A673 (cell line): ENCODE measurements around the gene SLC36A1.

Experiments
- EZH2 ChIP-seq: fragments of 200-600 bp; sonication (generic); IDR thresholded peaks from 2 replicates; pipeline ENCODE4 v1.6.1; 2017; ENCODE audit warnings: borderline replicate concordance, low read depth, mild to moderate bottlenecking, mixed read lengths, antibody characterized with exemption, low read length; ENCODE audit not compliant: poor library complexity, severe bottlenecking
- TF ChIP-seq, protein P1 (sequence below): fragments of 300-800, 200-600 bp; sonication (generic); conservative IDR thresholded peaks from 2 replicates; pipeline ENCODE4 v1.5.1; 2017; ENCODE audit warnings: low read depth, mild to moderate bottlenecking, antibody characterized with exemption, low read length, moderate library complexity, mixed read lengths

DNA sequence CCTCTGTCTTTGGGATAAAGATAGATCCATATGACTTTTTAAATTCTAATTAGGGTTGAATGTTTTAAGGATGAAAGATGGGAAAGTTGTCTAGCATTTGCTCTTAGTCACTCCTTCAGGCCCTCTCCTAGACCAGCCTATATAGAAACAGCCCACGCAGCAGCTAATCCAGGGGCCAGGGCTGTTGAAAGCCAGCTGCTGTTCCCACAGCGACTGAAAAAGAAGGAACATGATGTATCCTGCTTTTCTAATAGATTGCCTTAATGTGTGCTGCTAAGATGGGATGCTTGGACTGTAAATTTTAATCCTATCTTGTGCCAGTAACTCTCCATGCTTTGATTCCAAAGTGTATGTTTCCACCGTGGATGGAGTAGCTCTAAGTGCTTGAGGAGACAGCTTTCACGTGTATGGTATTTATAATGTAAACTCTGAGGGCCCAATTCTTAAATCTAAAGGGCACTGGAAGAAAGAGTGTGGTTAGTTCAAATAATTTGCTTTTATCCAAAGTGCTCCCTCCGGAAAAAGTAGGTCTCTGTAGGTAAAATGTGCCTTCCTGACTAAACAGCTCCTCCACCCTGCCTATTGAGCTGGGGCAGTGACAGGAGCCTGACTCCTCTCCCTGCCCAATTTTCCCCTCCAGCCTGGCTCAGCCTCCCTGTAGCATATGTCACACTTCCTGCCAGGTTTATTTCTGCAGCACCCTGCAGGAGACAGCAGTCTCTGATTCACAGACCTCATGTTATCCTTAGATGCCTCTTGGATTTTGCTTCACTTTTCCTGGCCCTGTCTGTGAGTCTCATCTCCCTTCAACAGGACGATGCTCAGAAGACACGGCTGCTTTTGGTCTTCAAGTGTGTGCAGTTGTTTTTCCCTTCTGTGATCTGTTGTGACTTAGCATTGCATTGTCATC, 33.2 kb downstream of the SLC36A1 start:
- TF ChIP-seq, protein P1, sequence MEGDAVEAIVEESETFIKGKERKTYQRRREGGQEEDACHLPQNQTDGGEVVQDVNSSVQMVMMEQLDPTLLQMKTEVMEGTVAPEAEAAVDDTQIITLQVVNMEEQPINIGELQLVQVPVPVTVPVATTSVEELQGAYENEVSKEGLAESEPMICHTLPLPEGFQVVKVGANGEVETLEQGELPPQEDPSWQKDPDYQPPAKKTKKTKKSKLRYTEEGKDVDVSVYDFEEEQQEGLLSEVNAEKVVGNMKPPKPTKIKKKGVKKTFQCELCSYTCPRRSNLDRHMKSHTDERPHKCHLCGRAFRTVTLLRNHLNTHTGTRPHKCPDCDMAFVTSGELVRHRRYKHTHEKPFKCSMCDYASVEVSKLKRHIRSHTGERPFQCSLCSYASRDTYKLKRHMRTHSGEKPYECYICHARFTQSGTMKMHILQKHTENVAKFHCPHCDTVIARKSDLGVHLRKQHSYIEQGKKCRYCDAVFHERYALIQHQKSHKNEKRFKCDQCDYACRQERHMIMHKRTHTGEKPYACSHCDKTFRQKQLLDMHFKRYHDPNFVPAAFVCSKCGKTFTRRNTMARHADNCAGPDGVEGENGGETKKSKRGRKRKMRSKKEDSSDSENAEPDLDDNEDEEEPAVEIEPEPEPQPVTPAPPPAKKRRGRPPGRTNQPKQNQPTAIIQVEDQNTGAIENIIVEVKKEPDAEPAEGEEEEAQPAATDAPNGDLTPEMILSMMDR = no peak
- TF ChIP-seq EZH2 = no peak
